ENCODE data around the gene HHAT.

HHAT gene

GRCh38 chr1:210336362-210336761, 7.7 kb downstream of the HHAT start:
- no peak overlapping the region for H3K4me3 ChIP-seq (ENCODE audit: low read depth, low read length)
- no peak for TF ChIP-seq CTCF (conservative IDR thresholded peaks at IDR 0.05; ENCODE audit: low read depth, low read length)
- no peak for DNase-seq (ENCODE audit: low read depth)

- no peak overlapping the region for H3K4me3 ChIP-seq (ENCODE audit: low read depth, low read length)
- DNase-seq (ENCODE audit: low read depth) = no peak
- no peak for TF ChIP-seq CTCF (conservative IDR thresholded peaks at IDR 0.05; ENCODE audit: low read depth, low read length)
Observed at GRCh38 chr1:210339500-210339899, 10.8 kb downstream of the HHAT start.

GRCh38 chr1:210340311-210340710, 11.6 kb downstream of the HHAT start:
- no peak overlapping the region for H3K4me3 ChIP-seq (ENCODE audit: low read depth, low read length)
- TF ChIP-seq CTCF (conservative IDR thresholded peaks at IDR 0.05; ENCODE audit: low read depth, low read length) = no peak
- DNase-seq (ENCODE audit: low read depth) = no peak

GRCh38 chr1:210340841-210341240, 12.1 kb downstream of the HHAT start:
- H3K4me3 ChIP-seq (ENCODE audit: low read depth, low read length) = no peak overlapping the region
- DNase-seq (ENCODE audit: low read depth) = no peak
- TF ChIP-seq CTCF (conservative IDR thresholded peaks at IDR 0.05; ENCODE audit: low read depth, low read length) = no peak

- no peak overlapping the region for H3K4me3 ChIP-seq (ENCODE audit: low read depth, low read length)
Observed at GRCh38 chr1:210342986-210343780, 14.5 kb downstream of the HHAT start.

GRCh38 chr1:210344706-210345105, 16.0 kb downstream of the HHAT start:
- DNase-seq (ENCODE audit: low read depth) = no peak
- H3K4me3 ChIP-seq (ENCODE audit: low read depth, low read length) = no peak overlapping the region
- no peak for TF ChIP-seq CTCF (conservative IDR thresholded peaks at IDR 0.05; ENCODE audit: low read depth, low read length)

More at GRCh38 chr1:210342986-210343780, 14.5 kb downstream of the HHAT start:
- DNase-seq (ENCODE audit: low read depth) = no peak
- TF ChIP-seq CTCF (conservative IDR thresholded peaks at IDR 0.05; ENCODE audit: low read depth, low read length) = no peak

- no peak for DNase-seq (ENCODE audit: low read depth)
- H3K4me3 ChIP-seq (ENCODE audit: low read depth, low read length) = no peak overlapping the region
- no peak for TF ChIP-seq CTCF (conservative IDR thresholded peaks at IDR 0.05; ENCODE audit: low read depth, low read length)
Observed at GRCh38 chr1:210347112-210347511, 18.4 kb downstream of the HHAT start.

Data from choroid plexus epithelial cell (primary cell).